SK-N-MC (cell line): ENCODE data around the gene SPSB1.

Experiments used
- EZH2 ChIP-seq: fragments of 200-600 bp; sonication (generic); IDR thresholded peaks from one replicate; pipeline ENCODE4 v1.6.1; 2017; ENCODE audit warnings: antibody characterized with exemption
- POLR2AphosphoS5 ChIP-seq: IDR thresholded peaks from 2 replicates; pipeline ENCODE4 v1.6.1; 2012; ENCODE audit warnings: mild to moderate bottlenecking, low read depth, low read length, borderline replicate concordance

- TF ChIP-seq EZH2 (no peak), POLR2AphosphoS5 (no peak)
Measured at GRCh38 chr1:9363061-9363471, 70.4 kb downstream of the SPSB1 start.
